T-helper 9 cell (primary cell): ENCODE results near the gene DLG2.

Experiments used
- DNase-seq: peaks from one replicate; pipeline ENCODE4 v3.0.0-alpha.2; 2020

Gene DLG2

DNA sequence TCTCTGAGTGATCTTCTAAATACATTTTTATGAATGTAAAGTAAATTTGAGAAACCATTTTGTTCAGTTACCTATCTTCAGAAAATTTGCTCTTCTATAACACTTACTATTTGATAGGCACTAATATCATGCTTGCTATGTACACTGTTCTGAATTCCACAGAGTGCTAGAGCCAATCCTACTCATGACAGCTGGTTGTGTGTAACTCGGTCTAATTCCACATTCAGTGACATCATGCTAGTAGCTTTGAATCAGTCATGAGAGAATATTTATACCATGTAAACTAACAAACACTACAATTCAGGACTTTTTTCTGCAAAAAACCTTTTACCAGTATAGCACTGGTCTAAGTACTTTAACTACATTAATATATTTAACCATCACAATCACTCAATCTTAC, 902.9 kb downstream of the DLG2 start:
- DNase-seq = no peak

DNA sequence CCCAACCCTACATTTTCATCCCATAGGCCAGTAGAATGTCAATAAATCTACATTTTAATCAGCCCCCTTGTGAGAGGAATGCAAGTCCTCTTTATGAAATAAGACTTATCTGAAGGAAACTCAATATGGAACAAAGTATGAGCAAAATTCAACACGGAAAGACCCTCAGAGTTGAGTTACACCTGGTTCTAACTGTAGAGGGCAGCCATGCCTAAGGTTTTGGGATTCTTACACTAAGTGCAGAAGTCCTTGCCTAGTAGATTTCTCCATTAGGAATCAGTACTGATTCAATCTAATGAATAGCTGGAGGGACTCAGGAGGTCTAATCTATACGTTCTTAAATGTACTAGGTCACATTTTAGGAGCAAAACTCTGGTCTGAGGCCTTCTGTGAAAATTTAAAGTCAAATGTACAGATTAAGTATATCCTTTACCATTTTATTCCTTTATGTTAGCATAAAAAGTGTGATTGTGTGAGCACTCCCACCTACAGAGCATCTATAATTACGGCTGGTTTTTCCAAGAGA, 904.5 kb downstream of the DLG2 start:
- no peak for DNase-seq

DNA sequence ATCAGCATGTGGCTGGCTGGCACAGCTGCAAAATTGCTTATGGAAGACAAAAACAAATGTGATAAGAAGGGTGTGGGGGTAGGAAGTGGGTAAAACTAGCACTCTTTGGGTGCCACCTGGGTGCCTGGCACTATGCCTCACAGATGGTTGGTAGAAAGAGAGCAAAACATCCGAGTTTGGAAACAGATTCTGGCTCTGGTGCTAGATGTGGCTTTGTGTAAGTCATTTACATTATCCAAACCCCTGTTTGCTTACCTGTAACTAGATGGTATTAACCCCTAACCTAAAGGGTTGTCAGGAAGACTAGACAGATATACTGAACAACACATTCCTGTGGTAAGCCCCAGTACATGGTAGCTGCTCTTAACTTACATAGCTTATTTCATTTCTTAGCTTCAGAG, 905.6 kb downstream of the DLG2 start:
- no peak for DNase-seq

DNA sequence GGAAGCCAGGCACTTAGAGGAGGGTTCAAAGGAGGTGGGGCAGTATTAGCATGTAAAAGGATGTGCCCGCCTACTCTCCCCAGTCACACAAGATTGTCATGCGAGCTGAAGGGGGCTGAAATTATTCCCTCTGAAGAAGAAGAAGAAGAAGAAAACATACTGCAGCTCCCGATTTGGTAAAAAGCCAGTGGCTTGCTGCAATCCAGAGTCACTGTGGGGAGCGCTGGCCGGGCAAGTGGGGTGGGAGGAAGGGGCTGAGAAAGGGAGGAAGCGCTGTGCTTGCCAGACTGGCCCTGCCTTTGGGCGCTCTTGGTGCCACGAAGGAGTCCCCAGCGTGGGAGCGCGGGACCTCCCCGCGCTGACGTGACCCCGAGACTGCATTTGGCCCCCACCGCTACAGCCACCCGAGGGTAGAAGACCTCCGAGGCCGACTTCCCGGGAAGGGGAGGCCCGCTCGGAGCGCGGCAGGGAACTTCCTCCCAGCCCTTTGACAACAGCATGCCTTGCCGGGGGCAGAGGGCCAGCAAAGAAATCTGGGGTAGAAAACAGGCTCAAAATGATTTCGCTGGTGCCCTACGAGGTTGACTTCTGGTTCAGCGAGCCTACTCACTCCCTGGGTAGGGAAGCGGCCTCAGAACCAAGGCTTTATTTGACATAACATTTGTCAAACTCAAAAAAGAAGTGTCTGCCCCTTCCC, 906.3 kb downstream of the DLG2 start:
- no peak for DNase-seq

DNA sequence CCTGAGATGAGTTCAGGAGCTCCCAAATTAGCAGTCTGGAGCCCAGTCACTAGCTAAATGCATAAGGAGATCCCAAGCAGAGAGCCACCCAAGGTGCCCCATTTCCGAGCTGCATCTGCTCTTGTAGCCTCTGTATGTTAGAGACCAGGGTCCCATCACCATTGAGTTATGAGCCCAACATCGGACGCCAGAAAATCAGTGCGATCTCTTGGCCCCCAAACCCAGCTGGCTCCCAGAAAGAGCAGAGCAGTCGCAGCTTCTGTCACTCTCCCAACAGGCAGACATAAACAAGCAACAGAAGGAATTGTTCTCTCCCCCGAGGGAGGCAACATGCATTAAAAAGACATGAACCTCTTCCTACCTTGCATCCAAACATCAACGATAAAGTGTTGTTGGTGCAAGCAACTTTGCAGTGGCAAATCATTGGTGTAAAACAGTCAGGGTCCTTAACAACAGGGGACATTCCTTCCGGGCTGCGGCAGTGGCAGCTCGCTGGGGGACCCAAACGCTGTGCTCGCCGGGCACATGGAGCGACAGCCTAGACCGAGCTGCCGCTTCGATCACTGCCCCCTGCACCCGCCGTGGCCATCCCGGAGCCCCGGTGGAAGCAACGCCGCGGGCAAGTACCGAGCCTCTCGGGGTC, 907.1 kb downstream of the DLG2 start:
- DNase-seq = no peak

DNA sequence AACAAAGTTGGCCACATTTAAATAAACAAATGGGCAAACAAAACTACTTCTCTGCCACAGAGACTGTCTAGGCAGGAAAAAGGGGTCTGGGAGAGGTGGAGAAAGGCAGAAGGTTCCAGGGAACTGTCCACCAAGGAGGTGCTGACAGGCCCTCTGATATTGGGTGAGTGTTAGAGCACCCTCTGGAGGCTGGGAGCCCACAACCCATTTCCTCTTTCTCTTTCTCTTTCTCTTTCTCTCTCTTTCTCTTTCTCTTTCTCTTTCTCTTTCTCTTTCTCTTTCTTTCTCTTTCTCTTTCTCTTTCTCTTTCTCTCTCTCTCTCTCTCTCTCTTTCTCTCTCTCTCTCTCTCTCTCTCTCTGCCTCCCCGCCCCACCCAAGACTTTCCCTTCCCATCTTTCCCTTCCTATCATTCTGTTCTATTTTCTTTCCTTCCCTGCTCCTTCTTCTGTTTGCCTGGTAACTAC, 912.8 kb downstream of the DLG2 start:
- DNase-seq = no peak

DNA sequence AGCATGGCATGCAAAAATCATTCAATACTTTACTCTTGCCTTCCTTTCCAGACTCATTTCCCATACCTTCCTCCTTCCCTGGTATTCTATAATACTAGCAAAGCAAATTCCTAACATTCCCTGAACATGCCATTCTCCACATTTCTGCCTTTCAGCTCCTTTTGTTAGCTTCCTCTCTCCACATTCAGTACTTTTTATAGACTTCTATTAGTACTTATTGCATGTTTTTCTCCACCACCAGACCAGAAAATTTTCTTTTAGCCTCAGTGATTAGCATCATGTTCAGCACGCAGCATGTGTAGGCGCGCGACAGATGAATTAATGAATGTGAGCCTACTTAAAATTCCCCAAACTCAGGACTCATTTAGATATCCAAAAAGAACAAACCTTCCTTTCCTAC, 935.3 kb downstream of the DLG2 start:
- no peak for DNase-seq

DNA sequence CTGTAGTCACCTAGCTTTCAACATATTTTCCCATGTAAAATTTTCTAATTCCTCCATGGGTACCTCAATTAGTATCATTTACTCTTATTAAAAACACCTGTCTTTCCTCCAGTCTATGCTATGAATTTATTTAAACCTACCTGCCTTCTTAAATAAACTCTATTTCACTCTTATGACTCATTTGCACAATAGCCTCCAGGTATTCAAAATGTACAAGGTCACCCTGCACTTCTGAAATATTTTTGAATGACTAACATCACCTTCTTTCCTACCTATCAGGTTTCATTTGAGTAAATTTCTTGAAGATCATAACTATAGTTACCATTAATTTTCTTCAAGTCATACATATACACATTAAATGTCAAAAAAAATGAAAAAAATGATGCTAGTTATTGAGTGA, 939.7 kb downstream of the DLG2 start:
- DNase-seq = no peak

DNA sequence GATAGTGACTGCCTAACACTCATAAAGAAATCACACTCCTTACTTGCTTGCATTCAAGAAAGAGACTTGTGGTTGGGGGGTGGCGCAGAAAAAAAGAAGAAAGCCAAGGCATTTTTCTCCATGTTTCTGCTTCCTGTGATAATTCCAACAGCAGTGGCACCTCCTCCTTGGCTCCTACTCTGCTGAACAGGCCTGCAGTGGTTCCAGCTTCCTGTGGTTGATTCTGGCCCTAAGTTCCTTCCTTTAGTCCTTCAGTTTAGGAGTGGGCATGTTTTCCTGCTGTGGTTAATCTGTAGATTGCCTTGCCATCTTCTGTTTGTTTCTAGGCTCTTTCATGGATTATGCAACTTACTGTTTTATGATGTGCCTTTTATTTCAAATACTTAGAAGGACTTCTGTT, 940.4 kb downstream of the DLG2 start:
- no peak for DNase-seq

DNA sequence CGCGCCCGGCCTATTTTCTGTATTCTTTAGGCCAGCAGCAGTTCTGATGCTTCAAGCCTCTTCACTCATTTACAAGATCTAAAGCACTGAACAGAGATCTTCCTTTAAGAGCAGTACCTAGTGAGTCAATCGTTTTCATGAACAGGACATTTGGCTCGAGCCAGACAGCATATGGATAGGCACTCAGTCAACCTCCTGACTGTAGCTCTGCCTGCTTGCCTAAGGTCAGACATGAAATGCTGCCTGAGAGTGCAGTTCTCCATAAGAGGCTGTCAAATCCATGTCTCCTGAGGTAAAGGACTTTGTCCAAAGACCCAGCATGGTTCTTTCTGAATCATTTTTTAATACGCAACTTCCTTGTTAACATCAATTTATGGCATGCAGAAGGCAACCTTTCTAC, 941.2 kb downstream of the DLG2 start:
- DNase-seq = no peak

DNA sequence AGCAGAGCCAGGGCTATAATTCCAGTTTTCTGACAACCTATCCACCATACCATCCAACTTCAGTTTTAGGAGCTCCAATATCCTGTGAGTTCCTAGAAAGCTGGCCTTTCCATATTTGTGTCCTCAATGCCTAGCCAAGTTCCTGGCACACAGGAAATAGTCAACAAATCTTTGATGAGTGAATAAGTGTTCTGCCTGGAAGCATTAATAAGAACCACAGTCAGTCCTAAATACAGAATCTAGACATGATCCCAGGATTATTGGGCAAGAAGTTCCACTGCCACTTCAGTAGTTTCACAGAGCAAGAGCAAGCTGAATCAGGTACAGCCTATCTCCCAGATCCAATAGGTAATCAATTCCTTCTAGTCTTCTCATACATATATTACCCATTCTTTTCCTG, 942.0 kb downstream of the DLG2 start:
- DNase-seq = no peak

DNA sequence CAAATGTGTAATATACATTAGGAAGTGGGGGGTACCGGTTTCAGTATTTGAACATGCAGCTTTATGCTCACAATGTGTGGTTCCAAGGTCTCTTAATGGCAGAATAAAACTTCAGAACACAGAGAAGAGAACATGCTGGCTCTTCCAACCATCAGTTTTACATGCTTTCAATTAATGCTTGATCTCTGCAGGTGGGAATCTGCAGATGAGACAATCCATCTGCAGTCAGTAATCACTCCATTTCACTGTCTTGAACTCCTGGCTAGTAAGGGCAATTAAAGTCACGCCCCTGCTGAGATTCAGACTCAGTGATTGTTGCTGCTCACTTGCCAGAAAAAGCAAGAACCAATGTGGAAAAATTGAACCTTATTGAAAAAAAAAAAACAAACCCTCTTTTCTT, 945.7 kb downstream of the DLG2 start:
- DNase-seq = no peak

DNA sequence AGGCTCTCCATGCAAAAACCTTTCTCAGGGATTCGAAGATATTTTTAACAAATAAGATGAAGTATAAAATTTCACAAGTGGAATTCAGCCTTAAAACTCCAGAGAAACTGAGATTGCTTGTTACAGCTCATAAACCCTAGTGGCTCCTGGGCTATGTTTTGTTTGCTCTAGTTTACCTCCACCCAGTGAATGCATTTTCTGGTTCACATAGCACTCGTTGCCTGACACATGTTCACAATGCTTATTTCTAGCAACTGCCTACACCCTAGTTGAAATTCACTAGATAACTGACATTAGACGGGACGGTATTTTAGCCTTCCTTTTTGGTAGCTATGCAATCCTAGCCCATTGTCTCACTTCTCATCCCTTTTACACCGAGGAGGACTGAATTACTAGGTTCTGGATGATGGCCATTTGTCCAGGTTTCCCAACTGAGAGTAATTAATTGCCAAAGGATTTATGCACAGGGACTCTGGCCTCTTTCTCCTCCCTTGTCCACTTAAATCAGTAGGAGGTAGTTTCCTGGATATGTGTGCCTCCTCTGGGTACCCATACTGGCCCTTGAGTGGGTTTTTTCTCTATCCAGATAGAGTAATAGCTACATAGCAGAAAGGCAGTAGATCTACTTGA, 951.6 kb downstream of the DLG2 start:
- DNase-seq = no peak

DNA sequence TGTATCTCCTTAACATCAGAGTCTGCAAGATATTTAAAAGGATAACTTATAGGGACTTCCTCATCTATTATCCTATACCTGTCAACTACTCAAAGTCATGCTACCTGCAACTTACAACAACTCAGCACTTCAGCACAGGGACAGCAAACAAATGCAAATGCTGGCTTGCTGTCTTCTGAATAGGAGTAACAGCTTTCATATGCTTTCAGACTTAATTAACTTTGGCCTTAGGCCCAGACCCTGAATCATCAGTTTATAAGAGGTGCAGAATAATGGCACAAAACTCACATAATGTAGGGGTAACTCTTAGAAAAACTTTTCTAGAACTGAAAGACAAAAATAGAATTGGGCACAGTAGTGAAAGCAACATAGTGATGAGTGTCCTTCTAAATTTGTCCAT, 953.4 kb downstream of the DLG2 start:
- DNase-seq = no peak

DNA sequence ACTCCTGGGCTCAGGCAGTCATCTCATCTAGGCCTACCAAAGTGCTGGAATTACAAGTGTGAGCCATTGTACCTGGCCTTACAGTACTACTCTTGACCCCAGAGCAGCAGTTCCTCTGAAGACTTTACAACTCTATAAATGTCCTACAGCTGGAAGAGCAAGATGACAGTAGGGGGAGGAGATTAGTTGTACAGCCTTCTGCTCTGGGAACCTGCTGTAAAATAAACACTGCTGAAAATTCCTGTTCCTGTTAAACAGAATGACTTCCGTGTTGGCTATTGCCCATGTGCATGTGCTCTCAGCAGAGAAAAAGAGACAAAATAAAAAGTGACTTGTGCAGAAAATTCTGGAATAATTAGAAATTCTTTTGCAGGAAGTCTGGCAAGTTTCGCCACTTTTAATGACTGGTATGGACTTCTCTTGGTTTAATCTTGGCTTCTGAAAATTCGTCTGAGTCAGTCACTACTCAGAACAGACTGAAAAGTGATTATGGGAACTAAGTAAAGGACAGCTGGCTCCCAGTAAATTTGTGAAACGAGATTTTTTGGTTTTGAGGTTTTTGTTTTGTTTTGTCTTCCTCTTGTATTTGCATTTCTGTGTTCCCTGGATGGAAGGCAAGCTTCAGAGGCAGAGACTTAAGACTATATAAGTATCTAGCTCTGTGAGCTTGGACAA, 955.7 kb downstream of the DLG2 start:
- no peak for DNase-seq

DNA sequence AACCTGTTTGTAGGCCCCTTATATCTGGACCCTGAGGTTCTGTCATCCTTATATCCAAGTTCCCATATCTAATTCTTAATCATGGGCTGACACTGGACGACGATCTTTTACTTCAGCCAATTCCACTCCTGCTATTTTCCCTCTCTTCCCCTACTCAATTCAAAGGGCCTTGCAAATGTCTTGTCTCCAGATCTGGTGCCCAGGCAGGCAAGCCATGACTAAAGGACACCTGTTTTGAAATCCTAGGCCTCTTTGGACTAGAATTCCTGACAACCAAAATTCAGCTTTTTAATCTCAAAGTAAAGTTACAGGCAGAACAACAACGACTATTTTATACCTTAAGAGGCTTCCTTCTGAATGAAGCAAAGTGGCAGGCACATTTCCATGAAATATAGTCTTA, 963.4 kb downstream of the DLG2 start:
- DNase-seq = no peak

DNA sequence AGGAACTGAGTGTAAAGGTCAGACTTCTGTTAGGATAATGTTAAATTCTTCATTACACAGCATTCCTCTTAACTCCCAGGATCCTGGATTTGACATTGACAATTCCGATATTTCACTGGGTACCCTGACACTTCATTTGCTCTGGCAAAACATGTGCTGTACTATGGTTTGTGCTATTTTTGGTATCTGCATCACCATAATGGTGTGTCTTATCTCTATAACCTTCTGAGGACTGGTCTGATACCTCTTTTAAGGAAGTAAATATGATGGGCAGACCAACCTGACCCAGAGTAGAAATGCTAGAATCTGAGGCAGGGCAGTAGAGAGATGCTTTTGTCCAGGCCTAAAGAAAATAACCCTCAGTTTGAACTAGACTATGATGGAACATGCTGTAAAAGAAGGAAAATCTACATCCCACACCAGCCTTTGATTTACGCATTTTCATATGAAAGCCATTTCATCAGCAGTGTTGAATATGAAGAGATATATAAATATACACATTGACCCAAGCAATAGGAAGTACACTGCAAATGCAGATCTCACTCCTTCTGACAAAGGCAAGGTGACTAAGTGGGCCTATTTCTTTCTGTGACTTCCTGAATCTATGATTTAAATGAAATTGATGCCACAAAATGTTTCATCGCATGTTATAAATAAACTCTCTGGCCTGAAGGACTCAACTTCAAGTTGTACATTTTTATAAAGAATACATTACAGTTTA, 966.7 kb downstream of the DLG2 start:
- DNase-seq = no peak

DNA sequence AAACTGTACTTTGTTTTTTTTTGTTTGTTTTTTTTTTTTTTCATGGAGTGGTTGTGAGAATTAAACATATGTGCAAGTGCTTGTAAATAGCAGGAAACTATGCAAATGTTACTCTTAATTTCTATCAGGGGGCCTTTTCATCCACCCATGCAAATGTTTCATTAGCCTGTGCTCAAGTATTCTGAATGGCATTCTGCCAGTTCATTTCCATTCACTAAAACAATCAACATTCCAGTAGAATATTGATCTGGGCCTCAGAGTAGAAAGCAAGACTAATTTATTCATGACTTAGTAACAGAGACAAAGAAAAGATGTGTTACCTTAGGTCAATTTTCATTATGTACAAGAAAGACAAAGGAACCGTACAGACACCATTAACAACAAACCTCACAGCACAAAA, 971.4 kb downstream of the DLG2 start:
- no peak for DNase-seq

DNA sequence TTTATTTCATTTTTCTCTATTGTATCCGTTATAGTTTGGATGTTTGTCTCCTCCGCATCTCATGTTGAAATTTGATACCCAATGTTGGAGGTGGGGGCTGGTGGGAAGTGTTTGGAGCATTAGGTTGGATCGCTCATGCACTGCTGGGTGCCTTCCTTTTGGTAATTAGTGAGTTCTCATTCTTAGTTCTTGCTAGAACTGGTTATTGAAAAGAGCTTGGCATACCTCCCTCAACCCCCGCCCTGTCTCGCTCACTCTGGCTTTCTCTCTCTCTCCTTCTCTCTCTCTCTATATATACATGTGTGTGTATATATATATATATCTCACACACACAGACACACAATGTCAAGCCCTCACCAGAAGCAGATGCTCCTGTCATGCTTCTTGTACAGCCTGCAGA, 978.7 kb downstream of the DLG2 start:
- DNase-seq = no peak

DNA sequence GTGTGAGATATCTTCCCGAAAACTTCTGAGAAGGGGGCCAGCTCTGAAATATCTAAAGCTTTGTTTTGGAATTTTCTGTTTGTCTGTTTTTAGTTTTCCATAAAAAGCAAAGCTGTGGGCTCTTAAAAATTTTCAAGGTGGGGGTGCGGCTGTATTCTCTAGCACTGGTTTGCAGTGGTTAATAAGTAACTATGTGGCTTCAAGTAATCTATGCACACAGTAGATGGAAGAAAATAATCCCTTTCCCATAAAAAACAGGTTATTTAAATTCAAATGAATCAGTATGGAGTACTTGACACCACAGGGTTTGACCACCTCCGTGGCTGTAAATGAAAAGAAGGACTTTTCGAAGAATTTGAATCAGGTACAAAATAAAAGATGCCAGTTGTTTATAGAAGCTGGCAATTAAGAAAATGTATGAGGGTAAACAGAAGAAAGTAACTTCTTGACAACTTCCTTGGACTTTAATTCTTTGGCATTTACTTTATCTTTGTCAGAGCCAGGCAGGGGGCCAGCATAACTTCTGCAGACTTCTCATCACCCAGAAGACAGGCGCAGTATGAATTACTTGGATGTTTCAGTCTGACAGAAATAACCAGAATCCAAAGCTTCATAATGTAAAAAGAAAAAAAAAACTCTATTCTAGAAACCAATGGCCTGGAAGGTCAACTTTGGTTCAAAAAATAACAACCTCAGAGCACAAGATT, 981.0 kb downstream of the DLG2 start:
- no peak for DNase-seq

DNA sequence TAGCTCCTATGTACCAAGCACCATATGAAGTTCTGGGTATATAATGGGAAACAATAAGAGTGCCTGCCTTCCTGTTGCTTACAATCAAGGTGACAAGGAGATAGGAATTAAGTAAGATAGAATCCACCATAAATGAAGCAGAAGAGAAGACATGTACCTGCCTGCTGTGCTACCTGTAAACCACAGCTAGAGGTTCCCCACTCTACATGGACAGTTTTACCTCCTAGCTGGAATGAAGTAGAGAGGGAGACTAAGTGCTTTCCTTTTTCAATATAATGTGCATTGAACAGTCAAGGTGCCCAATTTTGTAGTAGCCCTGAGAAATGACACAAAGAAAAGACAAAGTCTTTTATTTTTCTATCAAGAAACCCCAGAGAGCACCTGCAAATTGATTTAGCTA, 984.6 kb downstream of the DLG2 start:
- DNase-seq = no peak

DNA sequence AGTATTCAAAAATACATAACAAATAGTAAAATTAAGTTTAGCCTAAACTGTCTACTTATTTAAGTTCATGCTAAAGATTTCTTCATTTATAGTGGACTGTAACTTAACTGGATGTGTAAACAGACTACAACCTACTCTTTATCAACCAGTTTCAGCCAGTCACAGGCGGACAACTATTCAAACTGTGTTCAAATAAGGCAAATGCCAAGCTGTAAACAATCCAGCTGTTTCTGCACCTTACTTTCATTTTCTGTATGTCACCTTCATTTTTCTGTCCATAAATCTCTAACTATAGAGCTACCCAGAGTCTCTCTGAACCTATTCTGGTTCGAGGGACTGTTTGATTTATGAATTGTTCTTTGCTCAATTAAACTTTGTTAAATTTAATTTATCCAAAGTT, 992.8 kb downstream of the DLG2 start:
- DNase-seq = no peak
